GM23338 (cell line): Measurements from ENCODE around the gene VAMP7. TPM values are rescaled to one million over a fixed set of nuclear protein-coding genes. Genes with fewer than 3 reads are reported as not detected.

ENCODE experiments used
- ATAC-seq: fragments of 200-7000 bp; cut with Tn5 transposase; 3 replicates; pipeline ENCODE4 v1.9.1; 2020
- DNase-seq: peaks from one replicate; pipeline ENCODE4 v3.0.0-alpha.2; 2015; ENCODE audit warnings: low spot score
- H2AFZ ChIP-seq: fragments of 200-600 bp; sonication (generic); 2 replicates; pipeline ENCODE4 v1.8.0; 2016; ENCODE audit warnings: antibody characterized with exemption, mild to moderate bottlenecking, moderate library complexity
- H3F3A ChIP-seq: fragments of 200-600 bp; sonication (generic); replicated peaks from 2 replicates; pipeline ENCODE4 v1.8.0; 2017; ENCODE audit warnings: antibody characterized with exemption, mixed run types, low read depth
- H3K27ac ChIP-seq: fragments of 200-600 bp; sonication (generic); 2 replicates; pipeline ENCODE4 v1.6.1; 2016; ENCODE audit warnings: low read depth
- H3K27me3 ChIP-seq: fragments of 200-600 bp; sonication (generic); 2 replicates; pipeline ENCODE4 v1.8.0; 2016; ENCODE audit warnings: mild to moderate bottlenecking, mixed run types, moderate library complexity; ENCODE audit not compliant: insufficient read depth
- H3K36me3 ChIP-seq: fragments of 200-600 bp; sonication (generic); 2 replicates; pipeline ENCODE4 v1.8.0; 2016; ENCODE audit warnings: mild to moderate bottlenecking; ENCODE audit not compliant: insufficient read depth
- H3K4me1 ChIP-seq: fragments of 200-600 bp; sonication (generic); 2 replicates; pipeline ENCODE4 v1.8.0; 2016; ENCODE audit warnings: mild to moderate bottlenecking, moderate library complexity; ENCODE audit not compliant: insufficient read depth
- H3K4me2 ChIP-seq: fragments of 200-600 bp; sonication (generic); 2 replicates; pipeline ENCODE4 v1.7.1; 2017; ENCODE audit warnings: mixed run types
- H3K4me3 ChIP-seq: fragments of 200-600 bp; sonication (generic); 2 replicates; pipeline ENCODE4 v1.6.1; 2016; ENCODE audit warnings: mixed run types
- H3K79me2 ChIP-seq: fragments of 200-600 bp; sonication (generic); replicated peaks from 2 replicates; pipeline ENCODE4 v1.8.0; 2017; ENCODE audit warnings: mild to moderate bottlenecking; ENCODE audit not compliant: insufficient read depth
- H3K9me2 ChIP-seq: fragments of 200-600 bp; sonication (generic); 2 replicates; pipeline ENCODE4 v1.8.0; 2017; ENCODE audit not compliant: insufficient read depth
- H4K20me1 ChIP-seq: fragments of 200-600 bp; sonication (generic); replicated peaks from 2 replicates; pipeline ENCODE4 v1.8.0; 2017; ENCODE audit warnings: mild to moderate bottlenecking; ENCODE audit not compliant: insufficient read depth
- H3K27ac Mint-ChIP-seq: 2 replicates; pipeline ENCODE4 v1.8.0; 2020; ENCODE audit warnings: inconsistent platforms, mild to moderate bottlenecking, moderate library complexity, mixed read lengths
- H3K27me3 Mint-ChIP-seq: 3 replicates; pipeline ENCODE4 v1.8.0; 2022; ENCODE audit warnings: low read depth, mild to moderate bottlenecking, moderate library complexity, mixed read lengths, inconsistent platforms; ENCODE audit not compliant: insufficient read depth, poor library complexity
- H3K36me3 Mint-ChIP-seq: 3 replicates; pipeline ENCODE4 v1.8.0; 2021; ENCODE audit warnings: low read depth, mild to moderate bottlenecking, inconsistent platforms, moderate library complexity, mixed read lengths
- H3K4me1 Mint-ChIP-seq: 3 replicates; pipeline ENCODE4 v1.8.0; 2020; ENCODE audit warnings: mild to moderate bottlenecking, inconsistent platforms, mixed read lengths
- H3K4me3 Mint-ChIP-seq: 3 replicates; pipeline ENCODE4 v1.8.0; 2021; ENCODE audit warnings: moderate library complexity, mild to moderate bottlenecking, inconsistent platforms, mixed read lengths
- H3K9me3 Mint-ChIP-seq: 3 replicates; pipeline ENCODE4 v1.8.0; 2020; ENCODE audit warnings: moderate library complexity, mild to moderate bottlenecking, inconsistent platforms, mixed read lengths
- CREB1 ChIP-seq: fragments of 250-450 bp; sonication (Bioruptor Pico); IDR thresholded peaks from 2 replicates; pipeline ENCODE4 v1.5.0; 2020; ENCODE audit warnings: low read depth, mild to moderate bottlenecking, moderate library complexity
- EZH2 ChIP-seq: fragments of 200-600 bp; sonication (generic); IDR thresholded peaks from one replicate; pipeline ENCODE4 v1.8.0; 2017; ENCODE audit warnings: antibody characterized with exemption, mild to moderate bottlenecking, low read depth; ENCODE audit not compliant: unreplicated experiment
- JUNB ChIP-seq: IDR thresholded peaks from one replicate; pipeline ENCODE4 v1.6.1; 2016; ENCODE audit warnings: antibody characterized with exemption; ENCODE audit not compliant: unreplicated experiment
- NANOG ChIP-seq: IDR thresholded peaks from 2 replicates; pipeline ENCODE4 v1.6.1; 2016; ENCODE audit warnings: antibody characterized with exemption, borderline replicate concordance
- POLR2AphosphoS5 ChIP-seq: IDR thresholded peaks from 2 replicates; pipeline ENCODE4 v1.6.1; 2016; ENCODE audit warnings: antibody characterized with exemption, low read depth
- REST ChIP-seq: IDR thresholded peaks from one replicate; pipeline ENCODE4 v1.6.1; 2018; ENCODE audit warnings: antibody characterized with exemption; ENCODE audit not compliant: unreplicated experiment
- ZNF331 ChIP-seq: fragments of 250-450 bp; sonication (Bioruptor Pico); IDR thresholded peaks from 2 replicates; pipeline ENCODE4 v1.5.0; 2020; ENCODE audit warnings: low read depth, mild to moderate bottlenecking, moderate library complexity
- ZNF462 ChIP-seq: fragments of 250-450 bp; sonication (Bioruptor Pico); IDR thresholded peaks from 2 replicates; pipeline ENCODE4 v1.5.0; 2020; ENCODE audit warnings: mild to moderate bottlenecking, moderate library complexity
- polyA plus RNA-seq: library from polyadenylated mRNA; unstranded; fragments of >200 nt; fragmentation: Nextera tagmentation; extraction: Ambion mirVana; gene quantifications from 2 replicates; pipeline ENCODE4 v1.2.1, GENCODE V29; 2016
- total RNA-seq: library from RNA; depleted of rRNA; stranded (reverse); fragments of >200 nt; shearing (Covaris generic); gene quantifications from 2 replicates; pipeline ENCODE4 v1.2.3, GENCODE V29; 2014
- TF ChIP-seq, protein P1 (sequence below), 2 experiments: fragments of 200-600 bp in 1 of 2; sonication (generic) in 1 of 2; conservative IDR thresholded peaks; 2 replicates each; pipeline versions ENCODE4 v1.5.1 to v1.6.1; 2016 to 2017; ENCODE audit warnings: antibody characterized with exemption in 2 of 2, low read depth in 2 of 2, mild to moderate bottlenecking in 2 of 2, moderate library complexity in 1 of 2
- TF ChIP-seq, protein P2 (sequence below): IDR thresholded peaks from 2 replicates; pipeline ENCODE4 v1.6.1; 2016; ENCODE audit warnings: antibody characterized with exemption

Gene VAMP7
- total and polyA plus RNA-seq, 2 experiments from 2014 or later, result 14.0 to 22.7 TPM

DNA sequence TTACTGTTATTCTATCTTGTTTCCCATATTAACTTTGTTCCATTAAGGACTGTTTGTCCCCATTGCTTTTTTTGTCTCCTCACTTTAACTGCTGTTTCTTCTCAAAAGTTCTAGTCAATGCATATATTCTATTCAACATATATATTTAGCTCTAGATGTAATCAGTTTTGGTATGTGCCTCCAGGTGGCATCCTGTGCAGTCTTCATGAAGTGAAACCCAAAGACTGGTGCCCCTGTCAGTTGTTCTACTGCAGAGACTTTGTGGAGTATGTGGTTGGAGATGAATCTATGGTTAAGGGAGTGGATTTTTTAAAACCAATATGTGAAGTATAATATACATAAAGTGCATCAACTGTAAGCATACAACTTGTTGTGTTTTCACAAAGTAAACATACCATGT is 57.0 kb downstream of the VAMP7 start (continued):
- TF ChIP-seq, protein P1, sequence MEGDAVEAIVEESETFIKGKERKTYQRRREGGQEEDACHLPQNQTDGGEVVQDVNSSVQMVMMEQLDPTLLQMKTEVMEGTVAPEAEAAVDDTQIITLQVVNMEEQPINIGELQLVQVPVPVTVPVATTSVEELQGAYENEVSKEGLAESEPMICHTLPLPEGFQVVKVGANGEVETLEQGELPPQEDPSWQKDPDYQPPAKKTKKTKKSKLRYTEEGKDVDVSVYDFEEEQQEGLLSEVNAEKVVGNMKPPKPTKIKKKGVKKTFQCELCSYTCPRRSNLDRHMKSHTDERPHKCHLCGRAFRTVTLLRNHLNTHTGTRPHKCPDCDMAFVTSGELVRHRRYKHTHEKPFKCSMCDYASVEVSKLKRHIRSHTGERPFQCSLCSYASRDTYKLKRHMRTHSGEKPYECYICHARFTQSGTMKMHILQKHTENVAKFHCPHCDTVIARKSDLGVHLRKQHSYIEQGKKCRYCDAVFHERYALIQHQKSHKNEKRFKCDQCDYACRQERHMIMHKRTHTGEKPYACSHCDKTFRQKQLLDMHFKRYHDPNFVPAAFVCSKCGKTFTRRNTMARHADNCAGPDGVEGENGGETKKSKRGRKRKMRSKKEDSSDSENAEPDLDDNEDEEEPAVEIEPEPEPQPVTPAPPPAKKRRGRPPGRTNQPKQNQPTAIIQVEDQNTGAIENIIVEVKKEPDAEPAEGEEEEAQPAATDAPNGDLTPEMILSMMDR (conservative IDR thresholded peaks at IDR 0.05; ENCODE audit: low read depth in 2 of 2), result no peak
- TF ChIP-seq CREB1 (CRISPR knock-in tag) (no peak), JUNB (no peak)

- Histone ChIP-seq H2AFZ (no peak overlapping the region), H4K20me1 (no peaks in the 10 kb centered on the region), H3K36me3 (no peaks in the 10 kb centered on the region), H3K27me3 (no peaks in the 10 kb centered on the region), H3K4me2 (no peak overlapping the region), H3K4me3 (no peak overlapping the region), H3K79me2 (no peaks in the 10 kb centered on the region), H3K27ac (no peak overlapping the region), H3K4me1 (no peaks in the 10 kb centered on the region), H3K9me2 (0 out of 2 replicates have a peak, but pooled peaks cover 3% of the 10 kb centered on the region), H3F3A (no peaks in the 10 kb centered on the region)
- H3K9me3 Mint-ChIP-seq, result peaks cover 24% of the 10 kb centered on the region
- H3K36me3 Mint-ChIP-seq, result peaks cover 12% of the 10 kb centered on the region
- no peak overlapping the region for H3K27ac Mint-ChIP-seq
- H3K4me1 Mint-ChIP-seq, result no peaks in the 10 kb centered on the region
- ATAC-seq, result no peak
- H3K27me3 Mint-ChIP-seq, result no peaks in the 10 kb centered on the region
- no peak for DNase-seq
- H3K4me3 Mint-ChIP-seq, result no peak overlapping the region
- TF ChIP-seq REST (no peak), EZH2 (no peak), NANOG (no peak), CREB1 (CRISPR knock-in tag) (no peak), ZNF331 (no peak), ZNF462 (CRISPR knock-in tag) (no peak), POLR2AphosphoS5 (no peak)
- TF ChIP-seq, protein P1 (conservative IDR thresholded peaks at IDR 0.05; ENCODE audit: low read depth in 2 of 2), result no peak
- TF ChIP-seq, protein P2, sequence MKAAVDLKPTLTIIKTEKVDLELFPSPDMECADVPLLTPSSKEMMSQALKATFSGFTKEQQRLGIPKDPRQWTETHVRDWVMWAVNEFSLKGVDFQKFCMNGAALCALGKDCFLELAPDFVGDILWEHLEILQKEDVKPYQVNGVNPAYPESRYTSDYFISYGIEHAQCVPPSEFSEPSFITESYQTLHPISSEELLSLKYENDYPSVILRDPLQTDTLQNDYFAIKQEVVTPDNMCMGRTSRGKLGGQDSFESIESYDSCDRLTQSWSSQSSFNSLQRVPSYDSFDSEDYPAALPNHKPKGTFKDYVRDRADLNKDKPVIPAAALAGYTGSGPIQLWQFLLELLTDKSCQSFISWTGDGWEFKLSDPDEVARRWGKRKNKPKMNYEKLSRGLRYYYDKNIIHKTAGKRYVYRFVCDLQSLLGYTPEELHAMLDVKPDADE, result no peak
Measured at GRCh38 chrX:155949098-155949497, 68.0 kb downstream of the VAMP7 start.
